ENCODE data around the gene SLC24A3. TPM values are rescaled to one million over a fixed set of nuclear protein-coding genes. Genes with fewer than 3 reads are reported as not detected.

The SLC24A3 gene
- total and polyA plus RNA-seq, 11 donors, result 0.26 to 3.9 (median 0.77) TPM

GRCh38 chr20:19738951-19739350 is 526.5 kb downstream of the SLC24A3 start:
- Histone ChIP-seq H3K27ac (no peak overlapping the region), H3K4me3 (no peak overlapping the region), H3K36me3 (no peaks in the 10 kb centered on the region), H3K9me3 (no peaks in the 10 kb centered on the region), H3K4me1 (peaks cover 0 to 38% (median 16%) of the 10 kb centered on the region in 12 donors), H3K27me3 (no peaks in the 10 kb centered on the region)
- no peak for DNase-seq
- WGBS, 4 donors, result 95 to 97% (median 96%) methylated on average over 5 of the region's 5 CpGs
- intact Hi-C loops (cut with DNase I), result loop anchor here in 1 of 10 donors (5.0 kb wide), 1 partner anchor 47 kb away; no protein-coding TSS in a partner anchor
- ATAC-seq, result no peak
- TF ChIP-seq CTCF (IDR thresholded peaks at IDR 0.05), result no peak
- no peak for TF ChIP-seq POLR2A (IDR thresholded peaks at IDR 0.05)

- ATAC-seq (no peak), DNase-seq (no peak)
- H3K27ac ChIP-seq, result no peak overlapping the region
- H3K4me1 ChIP-seq, result peaks cover 0 to 35% (median 15%) of the 10 kb centered on the region in 12 donors
- 94 to 97% (median 96%) methylated on average over 9 to 10 of the region's 10 CpGs for WGBS, 4 donors
- no peak for TF ChIP-seq POLR2A (IDR thresholded peaks at IDR 0.05)
- intact Hi-C loops (cut with DNase I), result loop anchor here in 1 of 10 donors (5.0 kb wide), 1 partner anchor 47 kb away; no protein-coding TSS in a partner anchor
- H3K9me3 ChIP-seq, result no peaks in the 10 kb centered on the region
- no peak overlapping the region for H3K4me3 ChIP-seq
- H3K36me3 ChIP-seq, result no peaks in the 10 kb centered on the region
- H3K27me3 ChIP-seq, result no peaks in the 10 kb centered on the region
Measured at GRCh38 chr20:19739351-19739750, 526.9 kb downstream of the SLC24A3 start.

GRCh38 chr20:19740512-19740911 is 528.1 kb downstream of the SLC24A3 start:
- 59 to 94% (median 73%) methylated on average over 3 of the region's 3 CpGs for WGBS, 4 donors
- intact Hi-C loops (cut with DNase I), result loop anchor here in 1 of 10 donors (5.0 kb wide), 1 partner anchor 43 kb away; no protein-coding TSS in a partner anchor

GRCh38 chr20:19741924-19742323 is 529.5 kb downstream of the SLC24A3 start:
- no peak for TF ChIP-seq CTCF (IDR thresholded peaks at IDR 0.05)
- no peak for TF ChIP-seq POLR2A (IDR thresholded peaks at IDR 0.05)
- DNase-seq (no peak), ATAC-seq (peak in 1 of 4 donors; percentile 58)
- Histone ChIP-seq H3K4me1 (peaks cover 0 to 13% (median 0%) of the 10 kb centered on the region in 12 donors), H3K9me3 (peaks cover 0 to 8% (median 0%) of the 10 kb centered on the region in 12 donors), H3K27me3 (no peaks in the 10 kb centered on the region), H3K27ac (no peak overlapping the region), H3K36me3 (no peaks in the 10 kb centered on the region), H3K4me3 (no peak overlapping the region)
- intact Hi-C loops (cut with DNase I), result loop anchor here in 1 of 10 donors (5.0 kb wide), 1 partner anchor 45 kb away; no protein-coding TSS in a partner anchor
- 76 to 87% (median 81%) methylated on average over 2 of the region's 2 CpGs for WGBS, 4 donors

More at GRCh38 chr20:19740512-19740911, 528.1 kb downstream of the SLC24A3 start:
- ATAC-seq (no peak), DNase-seq (no peak)
- no peaks in the 10 kb centered on the region for H3K36me3 ChIP-seq
- H3K9me3 ChIP-seq, result peaks cover 0 to 4% (median 0%) of the 10 kb centered on the region in 12 donors
- peaks cover 0 to 24% (median 4%) of the 10 kb centered on the region in 12 donors for H3K4me1 ChIP-seq
- H3K27ac ChIP-seq, result no peak overlapping the region
- H3K4me3 ChIP-seq, result no peak overlapping the region
- no peak for TF ChIP-seq POLR2A (IDR thresholded peaks at IDR 0.05)
- TF ChIP-seq CTCF (IDR thresholded peaks at IDR 0.05), result no peak
- no peaks in the 10 kb centered on the region for H3K27me3 ChIP-seq

Data from heart left ventricle (tissue), 16 donors.